Tibial artery (tissue), 4 donors: ENCODE data around the gene KRT34.

Experiments used
- DNase-seq, 2 donors: peaks; one replicate each; pipeline ENCODE4 v3.0.0-alpha.2; 2019
- H3K27ac ChIP-seq, 2 donors: fragments of 200-600 bp; sonication (generic) in 1 of 2; 1 replicate in 1 of 2; 2 replicates in 1 of 2; pipeline ENCODE4 v1.5.1; 2018 to 2019; ENCODE audit warnings: mild to moderate bottlenecking in 1 of 2
- H3K27me3 ChIP-seq, 2 donors: fragments of 200-600 bp; sonication (generic) in 1 of 2; one replicate each; pipeline versions ENCODE4 v1.5.1 to v1.6.0; 2016 to 2019
- H3K36me3 ChIP-seq, 3 donors: fragments of 200-600 bp; sonication (generic) in 2 of 3; one replicate each; pipeline ENCODE4 v1.5.1; 2016 to 2019; ENCODE audit warnings: mild to moderate bottlenecking in 2 of 3
- H3K4me1 ChIP-seq, 4 donors: fragments of 200-600 bp; sonication (generic) in 2 of 4; 1 replicate in 3 of 4; 2 replicates in 1 of 4; pipeline ENCODE4 v1.5.1; 2016 to 2019
- H3K4me3 ChIP-seq, 2 donors: fragments of 200-600 bp; sonication (generic) in 1 of 2; 1 replicate in 1 of 2; 2 replicates in 1 of 2; pipeline ENCODE4 v1.5.1; 2018 to 2019; ENCODE audit warnings: mild to moderate bottlenecking in 2 of 2
- H3K9me3 ChIP-seq, 3 donors: fragments of 200-600 bp; sonication (generic) in 1 of 3; one replicate each; pipeline ENCODE4 v1.5.1; 2016 to 2019
- intact Hi-C: fragments of 100-400 bp; cut with DNase I; formaldehyde crosslinking; loops from one replicate; pipeline ENCODE4 v1.15.0; 2023; ENCODE audit warnings: low total_unique reads
- TF ChIP-seq, protein P1 (sequence below), 2 experiments: fragments of 200-600 bp in 1 of 2; fragments of 450-650 bp in 1 of 2; IDR thresholded peaks; one replicate each; pipeline ENCODE4 v1.5.1; 2017 to 2019; ENCODE audit warnings: antibody characterized with exemption in 2 of 2, mild to moderate bottlenecking in 1 of 2, moderate library complexity in 1 of 2

The KRT34 gene

DNA sequence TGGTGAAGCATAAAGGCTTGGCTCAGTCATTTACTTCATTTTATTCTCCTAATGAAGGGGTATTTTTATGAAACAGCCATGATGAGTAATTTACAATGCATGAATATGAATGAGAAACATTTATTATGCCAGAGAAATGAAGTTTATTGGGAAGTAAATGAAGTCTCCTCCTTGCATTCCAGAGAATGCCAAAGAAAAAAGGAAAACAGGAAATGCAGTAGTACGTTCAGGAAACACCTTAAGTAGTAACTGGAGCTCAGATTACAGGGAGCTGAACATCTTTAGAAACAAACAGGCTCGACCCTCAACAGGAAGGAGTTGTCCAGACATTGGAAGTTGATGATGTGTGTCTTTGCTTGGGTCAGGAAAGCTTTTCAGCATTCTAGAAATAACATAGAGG, 4.6 kb downstream of the KRT34 start:
- DNase-seq, result no peak
- no peak overlapping the region for H3K27ac ChIP-seq

DNA sequence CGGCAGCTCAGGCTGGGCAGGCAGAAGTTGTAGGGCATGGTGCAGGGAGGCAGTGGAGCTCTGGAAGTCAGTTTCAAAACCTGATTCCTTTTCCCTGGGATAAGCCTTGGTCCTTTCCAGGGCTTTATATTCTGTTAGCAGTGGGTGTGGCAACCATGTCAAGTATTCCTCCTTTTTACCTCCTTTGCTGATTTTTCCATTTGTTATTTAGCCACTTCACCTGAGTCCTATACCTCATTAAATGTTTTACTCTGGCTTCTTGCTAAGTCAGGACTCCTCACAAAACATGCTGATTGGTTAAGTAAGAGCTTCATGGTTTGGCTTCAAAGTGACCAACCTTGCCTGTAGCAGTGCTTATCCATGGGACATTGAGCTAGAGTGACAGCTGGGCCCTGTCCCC, 12.4 kb downstream of the KRT34 start, which contains the start of gene KRT33B:
TSS of gene KRT33B (minus strand) at position 101 of the 400 bp plus-strand sequence. CDS start at position 38, 63 bp downstream.
- H3K27ac ChIP-seq, result no peak within 1 kb of the TSS

More for the DNA sequence above, 4.6 kb downstream of the KRT34 start:
- Histone ChIP-seq H3K36me3 (no peaks in the 10 kb centered on the region), H3K27me3 (peaks cover 0 to 8% of the 10 kb centered on the region in 2 donors), H3K9me3 (no peaks in the 10 kb centered on the region), H3K4me1 (no peaks in the 10 kb centered on the region), H3K4me3 (no peak overlapping the region)
- TF ChIP-seq, protein P1, sequence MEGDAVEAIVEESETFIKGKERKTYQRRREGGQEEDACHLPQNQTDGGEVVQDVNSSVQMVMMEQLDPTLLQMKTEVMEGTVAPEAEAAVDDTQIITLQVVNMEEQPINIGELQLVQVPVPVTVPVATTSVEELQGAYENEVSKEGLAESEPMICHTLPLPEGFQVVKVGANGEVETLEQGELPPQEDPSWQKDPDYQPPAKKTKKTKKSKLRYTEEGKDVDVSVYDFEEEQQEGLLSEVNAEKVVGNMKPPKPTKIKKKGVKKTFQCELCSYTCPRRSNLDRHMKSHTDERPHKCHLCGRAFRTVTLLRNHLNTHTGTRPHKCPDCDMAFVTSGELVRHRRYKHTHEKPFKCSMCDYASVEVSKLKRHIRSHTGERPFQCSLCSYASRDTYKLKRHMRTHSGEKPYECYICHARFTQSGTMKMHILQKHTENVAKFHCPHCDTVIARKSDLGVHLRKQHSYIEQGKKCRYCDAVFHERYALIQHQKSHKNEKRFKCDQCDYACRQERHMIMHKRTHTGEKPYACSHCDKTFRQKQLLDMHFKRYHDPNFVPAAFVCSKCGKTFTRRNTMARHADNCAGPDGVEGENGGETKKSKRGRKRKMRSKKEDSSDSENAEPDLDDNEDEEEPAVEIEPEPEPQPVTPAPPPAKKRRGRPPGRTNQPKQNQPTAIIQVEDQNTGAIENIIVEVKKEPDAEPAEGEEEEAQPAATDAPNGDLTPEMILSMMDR (IDR thresholded peaks at IDR 0.05), result no peak
- intact Hi-C loops, result no loop called here

DNA sequence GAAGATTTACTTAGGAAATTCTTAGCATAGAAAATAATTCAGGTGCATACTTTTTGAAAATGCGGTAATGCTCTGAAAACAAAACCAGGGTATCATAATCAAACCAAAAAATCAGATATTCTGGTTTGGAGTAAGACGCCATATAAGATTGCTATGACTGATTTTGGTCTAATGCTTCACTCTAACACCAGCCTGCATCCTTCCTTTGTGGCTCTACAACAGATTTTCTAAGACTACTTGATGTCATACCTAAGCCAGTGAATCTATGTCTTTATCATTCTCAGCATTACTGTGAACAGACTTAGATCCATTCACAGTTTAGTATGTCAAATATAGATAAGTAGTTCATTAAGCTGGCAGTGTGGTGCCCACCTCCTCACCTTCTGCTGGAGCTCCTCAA, 13.1 kb downstream of the KRT34 start:
- Histone ChIP-seq H3K4me3 (no peak overlapping the region), H3K36me3 (no peaks in the 10 kb centered on the region), H3K27me3 (no peaks in the 10 kb centered on the region), H3K9me3 (no peaks in the 10 kb centered on the region), H3K4me1 (no peaks in the 10 kb centered on the region), H3K27ac (no peak overlapping the region)
- intact Hi-C loops, result no loop called here
- TF ChIP-seq, protein P1 (IDR thresholded peaks at IDR 0.05), result no peak
- DNase-seq, result no peak

More for the DNA sequence above, 12.4 kb downstream of the KRT34 start, which contains the start of gene KRT33B:
- Histone ChIP-seq H3K36me3 (no peaks in the 10 kb centered on the region), H3K4me3 (no peak within 1 kb of the TSS), H3K9me3 (no peaks in the 10 kb centered on the region), H3K27me3 (no peaks in the 10 kb centered on the region), H3K4me1 (no peaks in the 10 kb centered on the region)
- DNase-seq, result no peak
- intact Hi-C loops, result no loop called here
- TF ChIP-seq, protein P1 (IDR thresholded peaks at IDR 0.05), result no peak

DNA sequence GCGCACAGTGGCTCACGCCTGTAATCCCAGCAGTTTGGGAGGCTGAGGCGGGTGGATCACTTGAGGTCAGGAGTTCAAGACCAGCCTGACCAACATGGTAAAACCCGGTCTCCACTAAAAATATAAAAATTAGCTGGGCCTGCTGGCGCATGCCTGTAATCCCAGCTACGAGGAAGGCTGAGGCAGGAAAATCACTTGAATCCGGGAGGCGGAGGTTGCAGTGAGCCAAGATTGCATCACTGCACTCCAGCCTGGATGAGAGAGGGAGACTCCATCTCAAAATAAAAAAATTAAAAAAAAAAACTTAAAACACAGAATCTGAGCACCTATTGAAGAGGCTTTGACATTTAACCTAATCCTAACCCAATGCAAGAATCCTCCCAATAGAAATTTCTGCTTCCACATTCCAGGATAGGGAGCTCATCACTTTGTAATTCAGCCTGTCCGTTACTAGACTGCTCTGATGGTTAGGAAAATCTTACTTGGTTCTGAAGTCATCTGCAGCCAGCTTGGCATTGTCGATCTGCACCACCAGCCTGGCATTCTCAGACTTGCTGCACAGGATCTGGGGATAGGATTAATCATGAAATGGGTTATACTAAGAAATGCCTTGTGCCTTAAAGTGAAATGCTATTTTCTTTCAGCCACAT, 14.6 kb downstream of the KRT34 start:
- Histone ChIP-seq H3K36me3 (no peaks in the 10 kb centered on the region), H3K27ac (no peak overlapping the region), H3K9me3 (no peaks in the 10 kb centered on the region), H3K4me1 (no peaks in the 10 kb centered on the region), H3K27me3 (no peaks in the 10 kb centered on the region), H3K4me3 (no peak overlapping the region)
- intact Hi-C loops, result no loop called here
- TF ChIP-seq, protein P1 (IDR thresholded peaks at IDR 0.05), result no peak
- no peak for DNase-seq

DNA sequence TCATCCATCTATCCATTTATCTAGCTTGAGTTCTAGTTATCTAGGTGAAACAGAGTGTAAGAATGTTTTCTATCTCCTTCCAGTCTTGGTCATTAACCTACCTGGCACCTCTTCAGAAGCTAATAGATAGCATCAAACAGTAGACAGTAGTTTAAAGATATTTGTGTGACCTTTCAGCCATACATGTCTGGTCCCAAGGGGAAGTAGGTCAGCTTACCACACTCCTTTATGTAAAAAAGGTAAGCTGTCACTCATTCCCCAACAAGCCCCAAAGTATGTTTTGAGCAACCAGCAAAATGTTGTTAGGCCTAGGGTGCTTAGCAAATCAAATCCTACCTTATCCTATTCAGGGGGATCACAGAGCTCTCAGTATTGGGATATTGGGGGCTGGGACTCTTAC, 16.0 kb downstream of the KRT34 start:
- no peak for DNase-seq
- H3K9me3 ChIP-seq, result no peaks in the 10 kb centered on the region
- no peaks in the 10 kb centered on the region for H3K36me3 ChIP-seq
- TF ChIP-seq, protein P1 (IDR thresholded peaks at IDR 0.05), result no peak
- no peak overlapping the region for H3K4me3 ChIP-seq
- intact Hi-C loops, result no loop called here
- no peak overlapping the region for H3K27ac ChIP-seq
- no peaks in the 10 kb centered on the region for H3K27me3 ChIP-seq
- H3K4me1 ChIP-seq, result no peaks in the 10 kb centered on the region
